GM18526 (cell line): ENCODE results near the gene HPDL.

Experiments
- POLR2A ChIP-seq: IDR thresholded peaks from 3 replicates; pipeline ENCODE4 v1.6.1; 2011; ENCODE audit not compliant: insufficient read length; ENCODE audit errors: extremely low read depth

Gene HPDL

DNA sequence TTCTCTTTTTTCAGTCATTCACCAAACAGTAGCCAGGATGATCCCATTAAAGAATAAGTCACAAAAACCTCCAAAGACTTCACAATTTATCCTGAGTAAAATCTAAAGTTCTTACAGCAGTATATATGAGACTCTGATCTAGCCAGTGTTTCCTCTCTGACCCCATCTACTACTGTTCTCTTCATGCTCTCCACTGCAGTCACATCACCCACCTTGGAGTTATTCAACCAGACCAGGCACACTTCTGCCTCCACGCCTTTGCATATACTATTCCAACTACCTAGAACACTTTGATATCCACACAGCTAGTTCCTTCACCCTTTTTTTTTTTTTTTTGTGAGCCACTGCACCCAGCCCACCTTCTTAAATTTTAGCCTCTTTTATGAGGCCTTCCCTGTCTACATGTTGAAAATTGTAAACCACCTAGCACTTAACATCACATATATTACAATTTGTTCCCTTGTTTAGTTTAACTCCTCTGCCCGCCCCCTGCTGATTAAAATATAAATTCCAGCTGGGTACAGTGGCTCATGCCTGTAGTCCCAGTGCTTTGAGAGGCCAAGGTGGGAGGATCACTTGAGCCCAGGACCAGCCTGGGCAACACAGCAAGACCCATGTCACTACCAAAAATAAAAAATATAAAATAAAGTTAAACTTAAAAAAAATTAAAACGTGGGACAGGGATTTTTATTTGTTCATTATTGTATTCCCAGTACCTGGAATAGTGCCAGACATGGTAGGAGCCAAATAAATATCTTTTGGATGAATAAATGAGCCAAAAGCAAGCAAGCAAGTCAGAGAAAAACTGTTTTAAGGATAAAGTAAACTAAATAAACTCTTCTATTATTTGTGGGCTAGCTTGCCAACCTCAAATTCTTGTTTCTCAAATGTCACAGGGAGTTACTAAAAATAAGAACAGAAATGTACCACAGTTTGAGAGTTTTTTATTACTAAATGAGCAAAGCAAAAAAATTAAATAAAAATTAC, 48.7 kb downstream of the HPDL start:
- TF ChIP-seq POLR2A = no peak

DNA sequence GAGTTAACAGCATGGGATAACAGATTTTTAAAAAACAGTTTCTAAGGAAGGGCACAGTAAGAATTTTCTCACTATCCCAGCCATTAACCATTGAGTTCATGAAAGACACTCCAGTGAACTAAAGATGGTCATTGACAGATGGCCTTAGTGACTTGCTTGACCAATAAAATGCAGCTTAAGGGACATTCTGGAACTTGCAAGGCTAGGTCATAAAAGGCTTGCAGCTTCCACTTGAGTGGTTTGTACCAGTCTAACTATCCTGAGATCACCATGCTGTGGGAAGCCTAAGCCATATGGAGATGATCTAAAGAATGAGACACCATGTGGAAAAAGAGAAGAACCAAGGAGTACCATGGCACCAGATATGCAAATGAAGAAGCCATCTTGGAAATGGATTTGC, 51.5 kb downstream of the HPDL start:
- TF ChIP-seq POLR2A = no peak
